ENCODE results near the gene ZNF524. TPM values are rescaled to one million over a fixed set of nuclear protein-coding genes. Genes with fewer than 3 reads are reported as not detected.
A peak's percentile ranks its signal among the peaks of the same experiment; 100 is the strongest.
"Not testable (repeated sequence)": the region's sequence is repeated elsewhere in the genome, so short reads cannot be mapped to it uniquely, and the experiment has no call there.

ZNF524 gene
- total RNA-seq, 2 experiments from 2014 or later: 10.8 to 11.5 TPM

- Mint-ChIP-seq H3K4me3 (no peak overlapping the region), H3K4me1 (peaks cover 16% of the 10 kb centered on the region), H3K9me3 (no peaks in the 10 kb centered on the region), H3K27ac (no peak overlapping the region), H3K36me3 (peaks cover 20% of the 10 kb centered on the region), H3K27me3 (no peaks in the 10 kb centered on the region)
- no peak for DNase-seq
Measured at GRCh38 chr19:55578031-55578760, 21.9 kb upstream of the ZNF524 start.

GRCh38 chr19:55578761-55579747 lies 21.0 kb upstream of the ZNF524 start:
- Mint-ChIP-seq H3K9me3 (no peaks in the 10 kb centered on the region), H3K4me1 (peaks cover 16% of the 10 kb centered on the region), H3K4me3 (peak overlapping the region; percentile 84), H3K36me3 (peaks cover 20% of the 10 kb centered on the region), H3K27me3 (no peaks in the 10 kb centered on the region), H3K27ac (no peak overlapping the region)
- DNase-seq: no peak

- Mint-ChIP-seq H3K27me3 (no peaks in the 10 kb centered on the region), H3K27ac (peak overlapping the region; percentile 72), H3K9me3 (no peaks in the 10 kb centered on the region), H3K4me3 (peak overlapping the region; percentile 84), H3K4me1 (peaks cover 16% of the 10 kb centered on the region), H3K36me3 (peaks cover 20% of the 10 kb centered on the region)
- DNase-seq: no peak
Measured at GRCh38 chr19:55579766-55580621, 20.1 kb upstream of the ZNF524 start.

GRCh38 chr19:55580628-55581144 lies 19.4 kb upstream of the ZNF524 start, which contains the start of gene ZNF579:
Gene ZNF579 (minus strand): TSS chr19:55580848. CDS start chr19:55579639, 1,209 bp downstream.
- DNase-seq: peak; percentile 83
- Mint-ChIP-seq H3K4me3 (peak within 1 kb of the TSS; percentile 84), H3K36me3 (peaks cover 20% of the 10 kb centered on the region), H3K4me1 (peaks cover 21% of the 10 kb centered on the region), H3K27me3 (no peaks in the 10 kb centered on the region), H3K9me3 (no peaks in the 10 kb centered on the region), H3K27ac (peak within 1 kb of the TSS; percentile 72)

GRCh38 chr19:55581145-55581822 lies 18.8 kb upstream of the ZNF524 start:
- H3K4me1 Mint-ChIP-seq: peaks cover 26% of the 10 kb centered on the region
- peak overlapping the region; percentile 68 for H3K27ac Mint-ChIP-seq
- no peaks in the 10 kb centered on the region for H3K27me3 Mint-ChIP-seq
- DNase-seq: no peak
- H3K36me3 Mint-ChIP-seq: peaks cover 18% of the 10 kb centered on the region
- H3K9me3 Mint-ChIP-seq: no peaks in the 10 kb centered on the region
- H3K4me3 Mint-ChIP-seq: peak overlapping the region; percentile 84

- Mint-ChIP-seq H3K27ac (no peak overlapping the region), H3K36me3 (peaks cover 16% of the 10 kb centered on the region), H3K4me1 (peaks cover 26% of the 10 kb centered on the region), H3K27me3 (no peaks in the 10 kb centered on the region), H3K4me3 (peak overlapping the region; percentile 84), H3K9me3 (no peaks in the 10 kb centered on the region)
- DNase-seq: no peak
Measured at GRCh38 chr19:55581823-55582223, 18.3 kb upstream of the ZNF524 start.

- H3K27me3 Mint-ChIP-seq, H3K9me3 Mint-ChIP-seq, DNase-seq, H3K4me3 Mint-ChIP-seq, H3K27ac Mint-ChIP-seq: not testable (repeated sequence)
- Mint-ChIP-seq H3K36me3 (peaks cover 11% of the 10 kb centered on the region), H3K4me1 (peaks cover 30% of the 10 kb centered on the region)
Measured at GRCh38 chr19:55582284-55582683, 17.8 kb upstream of the ZNF524 start.

GRCh38 chr19:55583897-55584296 lies 16.2 kb upstream of the ZNF524 start:
- peaks cover 32% of the 10 kb centered on the region for H3K4me1 Mint-ChIP-seq
- H3K4me3 Mint-ChIP-seq, H3K27ac Mint-ChIP-seq, H3K36me3 Mint-ChIP-seq, DNase-seq, H3K27me3 Mint-ChIP-seq, H3K9me3 Mint-ChIP-seq: not testable (repeated sequence)

GRCh38 chr19:55584871-55585270 lies 15.2 kb upstream of the ZNF524 start:
- Mint-ChIP-seq H3K36me3 (peaks cover 2% of the 10 kb centered on the region), H3K27me3 (no peaks in the 10 kb centered on the region), H3K4me1 (peaks cover 28% of the 10 kb centered on the region), H3K4me3 (no peak overlapping the region), H3K27ac (no peak overlapping the region), H3K9me3 (no peaks in the 10 kb centered on the region)
- DNase-seq: no peak

GRCh38 chr19:55585658-55586339 lies 14.3 kb upstream of the ZNF524 start:
- H3K36me3 Mint-ChIP-seq: no peaks in the 10 kb centered on the region
- peaks cover 26% of the 10 kb centered on the region for H3K4me1 Mint-ChIP-seq
- DNase-seq: peak; percentile 44
- no peak overlapping the region for H3K27ac Mint-ChIP-seq
- H3K4me3 Mint-ChIP-seq: peak overlapping the region; percentile 55
- H3K9me3 Mint-ChIP-seq: no peaks in the 10 kb centered on the region
- H3K27me3 Mint-ChIP-seq: no peaks in the 10 kb centered on the region

- peak; percentile 95 for DNase-seq
- Mint-ChIP-seq H3K36me3 (no peaks in the 10 kb centered on the region), H3K27ac (peak overlapping the region; percentile 16), H3K9me3 (no peaks in the 10 kb centered on the region), H3K27me3 (no peaks in the 10 kb centered on the region), H3K4me1 (peaks cover 16% of the 10 kb centered on the region), H3K4me3 (peak overlapping the region; percentile 77)
Measured at GRCh38 chr19:55586976-55587668, 13.0 kb upstream of the ZNF524 start.

GRCh38 chr19:55588738-55589137 lies 11.3 kb upstream of the ZNF524 start:
- no peaks in the 10 kb centered on the region for H3K27me3 Mint-ChIP-seq

GRCh38 chr19:55590109-55590508 lies 10.0 kb upstream of the ZNF524 start:
- H3K4me1 Mint-ChIP-seq: peaks cover 16% of the 10 kb centered on the region
- H3K27me3 Mint-ChIP-seq: no peaks in the 10 kb centered on the region
- H3K9me3 Mint-ChIP-seq: no peaks in the 10 kb centered on the region
- H3K27ac Mint-ChIP-seq: no peak overlapping the region
- H3K36me3 Mint-ChIP-seq: peaks cover 6% of the 10 kb centered on the region
- DNase-seq: no peak
- no peak overlapping the region for H3K4me3 Mint-ChIP-seq

More at GRCh38 chr19:55588738-55589137, 11.3 kb upstream of the ZNF524 start:
- Mint-ChIP-seq H3K4me3 (no peak overlapping the region), H3K9me3 (no peaks in the 10 kb centered on the region), H3K27ac (no peak overlapping the region), H3K36me3 (no peaks in the 10 kb centered on the region), H3K4me1 (peaks cover 16% of the 10 kb centered on the region)
- DNase-seq: no peak
